Measurements from ENCODE around the gene MMP19.

MMP19 gene

DNA sequence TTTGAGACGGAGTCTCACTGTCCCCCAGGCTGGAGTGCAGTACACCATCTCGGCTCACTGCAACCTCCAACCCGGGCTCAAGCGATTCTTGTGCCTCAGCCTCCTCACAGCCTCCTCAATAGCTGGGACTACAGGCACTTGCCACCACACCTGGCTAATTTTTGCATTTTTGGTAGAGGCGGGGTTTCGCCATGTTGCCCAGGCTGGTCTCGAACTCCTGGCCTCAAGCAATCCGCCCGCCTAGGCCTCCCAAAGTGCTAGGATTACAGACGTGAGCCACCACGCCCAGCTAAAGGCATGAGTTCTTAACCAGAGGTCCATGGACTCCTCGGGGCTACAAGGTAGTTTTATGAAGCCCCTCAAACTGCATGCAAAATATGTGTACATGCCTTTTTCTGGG lies 27.3 kb downstream of the MMP19 start:
- DNase-seq (ENCODE audit: low read depth, low spot score) = no peak

DNA sequence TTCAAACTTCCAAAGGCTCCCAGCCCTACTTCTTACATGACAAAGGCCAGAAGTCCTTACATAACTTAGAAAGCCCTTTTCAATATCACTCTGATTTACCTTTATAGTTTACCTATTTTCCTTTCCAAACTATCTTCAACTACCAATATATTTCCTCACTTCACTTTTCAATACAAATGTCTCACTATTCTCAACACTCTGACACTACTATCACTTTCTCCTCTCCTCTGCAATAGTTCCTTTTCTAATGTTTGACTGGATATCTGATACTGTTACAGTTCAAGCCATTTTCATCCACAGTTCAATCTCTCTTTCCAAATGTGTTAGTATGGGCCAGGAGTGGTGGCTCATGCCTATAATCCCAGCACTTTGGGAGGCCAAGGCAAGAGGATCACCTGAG lies 28.5 kb downstream of the MMP19 start:
- DNase-seq (ENCODE audit: low read depth, low spot score) = no peak

DNA sequence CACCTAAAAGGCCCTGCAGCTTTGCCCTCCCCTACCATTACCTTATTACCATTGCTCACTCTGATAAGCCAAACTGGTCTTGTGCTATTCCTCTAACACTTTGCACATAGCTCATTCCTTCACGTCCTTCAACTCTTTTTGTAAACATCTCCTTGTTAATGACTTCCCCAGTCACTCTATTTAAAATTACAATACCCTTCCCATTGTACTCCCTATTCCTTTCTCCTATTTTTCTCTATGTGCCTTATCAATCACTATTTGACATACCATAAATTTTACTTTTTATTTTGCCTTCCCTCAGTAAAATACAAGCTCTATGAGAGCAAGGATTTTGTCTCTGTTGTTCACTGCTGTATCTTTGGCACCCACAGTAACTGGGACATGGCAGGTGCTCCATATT lies 30.6 kb downstream of the MMP19 start:
- DNase-seq (ENCODE audit: low read depth, low spot score) = no peak

DNA sequence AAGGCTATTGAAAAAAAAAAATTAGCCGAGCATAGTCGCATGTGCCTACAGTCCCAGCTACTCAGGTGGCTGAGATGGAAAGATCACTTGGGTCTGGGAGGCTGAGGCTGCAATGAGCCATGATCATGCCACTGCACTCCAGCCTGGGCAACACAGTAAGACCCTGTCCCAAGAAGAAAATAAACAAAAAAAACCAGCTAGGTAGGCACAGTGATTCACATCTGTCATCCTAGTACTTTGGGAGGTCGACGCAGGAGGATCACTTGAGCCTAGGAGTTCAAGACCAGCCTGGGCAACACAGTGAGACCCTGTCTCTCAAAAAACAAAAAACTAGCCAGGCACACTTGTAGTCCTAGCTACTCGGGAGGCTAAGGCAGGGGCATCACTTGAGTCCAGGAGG lies 33.5 kb downstream of the MMP19 start:
- DNase-seq (ENCODE audit: low read depth, low spot score) = no peak

DNA sequence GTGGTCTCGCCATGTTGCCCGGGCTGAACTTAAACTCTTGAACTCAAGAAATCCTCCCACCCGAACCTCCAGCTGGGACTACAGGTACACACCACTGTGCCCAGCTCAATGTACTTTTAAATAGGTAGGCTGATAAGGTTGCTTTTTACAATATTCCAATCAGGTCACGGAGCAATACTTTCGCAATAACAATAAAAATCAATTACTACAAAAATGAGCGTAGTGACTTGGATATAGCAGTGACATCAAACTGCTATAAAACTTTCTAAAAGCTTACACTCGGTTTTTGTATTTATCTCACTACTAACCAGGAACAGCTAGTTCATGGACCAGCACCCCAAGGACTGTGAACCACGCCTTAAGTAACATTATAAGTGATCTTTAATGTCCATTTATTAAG lies 35.8 kb downstream of the MMP19 start:
- DNase-seq (ENCODE audit: low read depth, low spot score) = no peak

DNA sequence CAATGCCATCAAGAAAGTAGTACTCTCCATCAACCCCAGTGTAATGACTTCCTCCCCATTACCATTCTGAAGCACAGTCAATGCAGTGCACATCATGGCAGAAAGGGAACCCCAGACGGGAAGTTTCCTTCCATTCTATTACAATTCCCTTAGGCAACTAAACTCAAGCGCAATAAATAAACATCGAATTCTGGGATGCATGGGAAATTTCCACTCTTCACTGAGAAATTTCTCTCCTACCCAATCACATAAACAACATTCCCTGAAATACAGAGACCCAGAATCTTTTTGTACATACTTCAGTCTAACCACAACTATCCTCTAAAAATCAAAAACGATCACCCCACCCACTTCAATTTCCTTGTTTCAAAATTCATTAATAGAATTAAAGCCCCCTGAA lies 45.2 kb downstream of the MMP19 start:
- DNase-seq (ENCODE audit: low read depth, low spot score) = no peak

DNA sequence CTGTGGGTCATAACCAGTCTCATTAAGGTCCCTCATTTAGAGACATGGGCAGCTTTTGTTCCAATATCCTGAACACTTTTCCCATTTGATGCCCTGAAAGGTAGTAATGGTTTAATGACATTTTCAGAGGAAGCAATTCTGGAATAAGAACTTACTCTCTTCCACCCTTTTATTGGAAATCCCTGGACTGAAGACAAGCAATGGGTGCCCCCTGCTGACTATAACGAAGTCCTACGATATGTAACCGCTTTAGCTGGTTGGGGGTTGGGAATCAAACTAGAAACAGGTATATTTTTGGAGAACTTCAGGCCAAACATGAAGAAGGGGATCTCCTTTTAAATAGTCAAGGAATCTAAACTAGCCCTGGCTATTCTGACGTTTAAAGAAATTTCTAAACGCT lies 45.7 kb downstream of the MMP19 start:
- no peak for DNase-seq (ENCODE audit: low read depth, low spot score)

DNA sequence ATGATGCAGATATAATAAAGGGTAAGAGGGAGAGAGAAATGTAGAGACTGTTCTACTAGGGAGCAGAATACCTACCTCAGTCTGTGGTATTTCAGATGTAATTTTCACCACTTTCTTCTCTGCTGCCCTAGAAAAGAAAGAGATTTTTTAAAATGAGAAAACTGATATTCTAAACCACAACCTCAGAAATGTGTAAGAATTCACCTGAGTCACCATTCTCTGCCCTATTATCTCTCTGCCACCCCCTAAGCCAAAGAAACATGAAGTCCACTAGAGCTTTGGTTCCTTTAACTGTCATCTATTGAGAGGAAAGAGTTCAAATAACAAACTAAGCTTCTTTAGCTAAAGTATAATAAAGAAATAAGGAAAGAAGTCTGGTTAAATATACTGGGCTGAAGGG lies 46.8 kb downstream of the MMP19 start:
- no peak for DNase-seq (ENCODE audit: low read depth, low spot score)

DNA sequence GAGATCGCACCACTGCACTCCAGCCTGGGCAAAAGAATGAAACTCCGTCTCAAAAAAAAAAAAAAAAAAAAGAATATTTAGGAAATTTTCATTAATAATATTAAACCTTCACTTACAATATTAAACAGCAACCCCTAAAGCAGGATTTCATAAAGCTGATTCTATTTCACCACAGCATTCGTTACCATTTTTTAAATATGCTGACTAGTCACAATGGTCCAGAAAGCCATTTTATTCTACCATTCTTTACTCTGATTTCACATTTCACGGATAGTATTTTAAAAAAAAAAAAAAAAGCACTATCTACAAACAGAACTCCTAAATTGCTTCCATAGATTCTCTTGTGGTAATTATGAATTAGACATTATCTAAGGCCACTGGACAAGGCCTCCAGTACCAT lies 52.8 kb downstream of the MMP19 start:
- DNase-seq (ENCODE audit: low read depth, low spot score) = no peak

DNA sequence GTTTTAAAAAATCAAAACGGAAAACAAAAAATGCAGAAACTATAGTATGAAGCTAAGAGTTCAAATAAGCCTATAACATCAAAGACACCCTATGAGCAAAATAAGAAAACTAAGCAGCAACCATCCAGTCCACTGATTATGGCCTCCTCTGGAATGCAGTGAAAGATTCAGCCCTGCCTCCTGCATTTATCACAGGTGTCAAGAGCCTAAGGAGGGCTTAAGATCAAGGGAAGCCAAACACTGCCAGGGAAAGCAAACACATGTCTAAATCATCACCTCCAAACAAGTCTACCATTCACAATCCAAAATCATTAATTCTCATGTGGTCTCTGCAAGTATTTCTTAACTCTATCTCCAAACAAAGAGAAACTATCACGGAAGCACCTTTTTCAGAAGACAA lies 53.6 kb downstream of the MMP19 start:
- DNase-seq (ENCODE audit: low read depth, low spot score) = no peak

DNA sequence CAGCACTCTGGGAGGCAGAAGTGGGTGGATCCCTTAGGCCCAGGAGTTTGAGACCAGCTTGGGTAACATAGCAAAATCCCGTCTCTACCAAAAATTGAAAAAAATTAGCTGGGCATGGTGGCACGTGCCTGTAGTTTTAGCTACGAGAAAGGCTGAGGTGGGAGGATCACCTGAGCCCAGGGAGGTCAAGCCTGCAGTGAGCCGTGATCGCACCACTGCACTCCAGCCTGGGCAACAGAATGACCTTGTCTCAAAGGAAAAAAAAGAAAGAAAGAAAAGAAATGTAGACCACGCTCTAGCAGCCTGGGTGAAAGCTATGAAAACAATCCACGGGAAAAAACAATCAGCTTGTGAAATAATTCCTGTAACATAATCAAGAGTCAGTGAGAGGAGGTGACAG lies 54.2 kb downstream of the MMP19 start:
- no peak for DNase-seq (ENCODE audit: low read depth, low spot score)
